ENCODE data around the gene ANAPC15. TPM values are rescaled to one million over a fixed set of nuclear protein-coding genes. Genes with fewer than 3 reads are reported as not detected.

ANAPC15 gene
- total and polyA plus RNA-seq, 2 donors (not counting 3 experiments of a cell fraction or from before 2014, with no cell fraction given): 67.0 to 70.5 TPM

DNA sequence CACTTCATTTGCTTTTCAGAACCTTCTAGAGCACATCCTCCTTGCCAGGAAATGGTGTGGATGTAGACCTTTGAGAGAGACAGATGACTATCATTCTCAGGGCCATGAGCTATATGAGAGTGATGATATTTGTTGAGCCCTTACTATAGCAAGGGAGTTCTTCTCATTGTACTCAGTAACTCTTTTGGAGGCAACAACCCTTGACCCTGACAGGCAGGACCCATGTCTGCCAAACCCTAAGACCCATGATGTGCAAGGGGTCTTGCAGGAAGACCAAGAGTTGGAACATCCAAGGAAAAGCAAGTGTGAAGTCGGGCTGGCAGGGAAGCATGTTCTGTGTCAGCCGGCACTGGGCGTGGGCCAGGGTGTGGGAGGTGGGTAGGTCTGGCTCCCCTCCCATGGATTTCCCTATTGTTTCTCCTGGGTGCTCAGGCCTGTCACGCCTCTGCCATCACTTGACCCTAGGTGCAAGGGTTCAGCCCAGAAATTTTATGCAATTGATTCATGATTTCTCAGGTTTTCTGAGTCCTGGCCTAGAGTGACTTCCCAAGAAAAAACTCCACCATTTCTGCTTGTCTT is 24.3 kb upstream of the ANAPC15 start:
- dilution Hi-C loops (cut with MboI; ENCODE audit: extremely low pct_ligation_motif_present, low sequenced_read_pairs): no loop called here
- ChIA-PET POLR2A (no interaction called here), CTCF (interaction anchor here (1.5 to 1.6 kb wide), 2 partner anchors 12 to 112 kb away, joined by 3 to 5 read pairs; no protein-coding TSS in a partner anchor)
- H2AFZ ChIP-seq (ENCODE audit: low read depth, low read length): no peak overlapping the region
- intact Hi-C loops (cut with micrococcal nuclease): no loop called here
- no peak overlapping the region for H3K27ac ChIP-seq (ENCODE audit: insufficient read depth, low read depth, low read length)
- H3K4me1 ChIP-seq (ENCODE audit: control insufficient read depth, extremely low read depth, insufficient read depth, low read length): no peaks in the 10 kb centered on the region
- no peaks in the 10 kb centered on the region for H4K20me1 ChIP-seq (replicated peaks; ENCODE audit: control insufficient read depth, extremely low read depth, insufficient read depth, low read length)
- H3K36me3 ChIP-seq (ENCODE audit: control insufficient read depth in 2 of 2, extremely low read depth in 1 of 2, insufficient read depth in 2 of 2, low read length in 2 of 2): no peaks in the 10 kb centered on the region
- no peak for TF ChIP-seq FOS (IDR thresholded peaks at IDR 0.05; ENCODE audit: borderline replicate concordance, insufficient read depth, low read length)
- TF ChIP-seq, protein P1, sequence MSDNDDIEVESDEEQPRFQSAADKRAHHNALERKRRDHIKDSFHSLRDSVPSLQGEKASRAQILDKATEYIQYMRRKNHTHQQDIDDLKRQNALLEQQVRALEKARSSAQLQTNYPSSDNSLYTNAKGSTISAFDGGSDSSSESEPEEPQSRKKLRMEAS (IDR thresholded peaks at IDR 0.05; ENCODE audit: insufficient read depth, insufficient read length): no peak
- H3K9me3 ChIP-seq (replicated peaks; ENCODE audit: control insufficient read depth, insufficient read depth, low read length): no peaks in the 10 kb centered on the region
- H3K4me3 ChIP-seq (replicated peaks in 1 of 3; ENCODE audit: insufficient read depth in 1 of 3, low read depth in 1 of 3, low read length in 3 of 3): no peak overlapping the region
- no peaks in the 10 kb centered on the region for H3K79me2 ChIP-seq (ENCODE audit: control insufficient read depth, insufficient read depth, low read length)
- H3K4me2 ChIP-seq (ENCODE audit: insufficient read depth, low read length): no peak overlapping the region
- H3K9ac ChIP-seq (replicated peaks; ENCODE audit: extremely low read depth, insufficient read depth, low read length): no peak overlapping the region
- DNase-seq (ENCODE audit: low read depth, low spot score): no peak
- H3K27me3 ChIP-seq (ENCODE audit: control insufficient read depth in 2 of 2, insufficient read depth in 2 of 2, low read length in 2 of 2): peaks cover 5 to 12% of the 10 kb centered on the region in 2 experiments
- H3K9me1 ChIP-seq (replicated peaks; ENCODE audit: control insufficient read depth, extremely low read depth, insufficient read depth, low read length): no peaks in the 10 kb centered on the region
- FAIRE-seq: no peak
- no TSS peak for BruUV-seq (replicated peaks)

DNA sequence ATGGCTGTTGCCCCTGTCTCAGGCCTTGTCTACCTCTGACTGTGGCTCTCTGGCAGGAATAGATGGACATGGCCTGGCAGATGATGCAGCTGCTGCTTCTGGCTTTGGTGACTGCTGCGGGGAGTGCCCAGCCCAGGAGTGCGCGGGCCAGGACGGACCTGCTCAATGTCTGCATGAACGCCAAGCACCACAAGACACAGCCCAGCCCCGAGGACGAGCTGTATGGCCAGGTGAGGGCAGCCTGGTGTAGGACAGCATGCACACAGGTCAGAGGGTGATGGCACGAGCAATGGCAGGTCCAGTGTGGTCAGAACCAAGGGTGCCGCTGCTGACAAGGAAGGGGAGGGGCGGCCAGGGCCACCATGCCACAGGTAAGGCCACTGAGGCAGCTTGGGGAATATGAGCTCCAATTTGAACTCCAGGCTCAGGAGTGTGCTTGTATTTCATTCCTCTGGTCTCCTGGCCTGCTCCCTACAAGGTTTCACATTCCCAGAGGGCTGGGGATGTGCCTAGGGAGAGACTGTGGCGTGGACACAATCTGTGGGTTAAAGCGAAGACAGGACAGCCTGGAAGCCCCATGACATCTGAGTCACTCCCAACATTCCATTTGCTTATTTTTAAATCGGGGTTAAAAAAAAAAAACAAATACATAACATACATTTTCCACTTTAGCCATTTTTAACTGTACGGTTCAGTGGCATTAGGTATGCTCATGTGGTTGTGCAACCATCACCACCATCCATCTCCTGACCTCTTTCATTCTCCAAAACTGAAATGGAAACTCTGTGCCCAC is 23.6 kb upstream of the ANAPC15 start:
- H2AFZ ChIP-seq (ENCODE audit: low read depth, low read length): no peak overlapping the region
- no peaks in the 10 kb centered on the region for H3K36me3 ChIP-seq (ENCODE audit: control insufficient read depth in 2 of 2, extremely low read depth in 1 of 2, insufficient read depth in 2 of 2, low read length in 2 of 2)
- H3K79me2 ChIP-seq (ENCODE audit: control insufficient read depth, insufficient read depth, low read length): no peaks in the 10 kb centered on the region
- POLR2A ChIA-PET: no interaction called here
- no TSS peak for BruUV-seq (replicated peaks)
- FAIRE-seq (no peak), DNase-seq (ENCODE audit: low read depth, low spot score) (no peak)
- TF ChIP-seq, protein P1 (IDR thresholded peaks at IDR 0.05; ENCODE audit: insufficient read depth, insufficient read length): no peak
- TF ChIP-seq JUN (IDR thresholded peaks at IDR 0.05; ENCODE audit: borderline replicate concordance, insufficient read depth, insufficient read length, low read depth): no peak
- TF ChIP-seq, protein P2, sequence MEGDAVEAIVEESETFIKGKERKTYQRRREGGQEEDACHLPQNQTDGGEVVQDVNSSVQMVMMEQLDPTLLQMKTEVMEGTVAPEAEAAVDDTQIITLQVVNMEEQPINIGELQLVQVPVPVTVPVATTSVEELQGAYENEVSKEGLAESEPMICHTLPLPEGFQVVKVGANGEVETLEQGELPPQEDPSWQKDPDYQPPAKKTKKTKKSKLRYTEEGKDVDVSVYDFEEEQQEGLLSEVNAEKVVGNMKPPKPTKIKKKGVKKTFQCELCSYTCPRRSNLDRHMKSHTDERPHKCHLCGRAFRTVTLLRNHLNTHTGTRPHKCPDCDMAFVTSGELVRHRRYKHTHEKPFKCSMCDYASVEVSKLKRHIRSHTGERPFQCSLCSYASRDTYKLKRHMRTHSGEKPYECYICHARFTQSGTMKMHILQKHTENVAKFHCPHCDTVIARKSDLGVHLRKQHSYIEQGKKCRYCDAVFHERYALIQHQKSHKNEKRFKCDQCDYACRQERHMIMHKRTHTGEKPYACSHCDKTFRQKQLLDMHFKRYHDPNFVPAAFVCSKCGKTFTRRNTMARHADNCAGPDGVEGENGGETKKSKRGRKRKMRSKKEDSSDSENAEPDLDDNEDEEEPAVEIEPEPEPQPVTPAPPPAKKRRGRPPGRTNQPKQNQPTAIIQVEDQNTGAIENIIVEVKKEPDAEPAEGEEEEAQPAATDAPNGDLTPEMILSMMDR (IDR thresholded peaks at IDR 0.05; ENCODE audit: extremely low read depth in 1 of 2, insufficient read depth in 1 of 2, low read depth in 1 of 2, low read length in 2 of 2): no peak
- no peak for TF ChIP-seq POLR2A (IDR thresholded peaks at IDR 0.05; ENCODE audit: low read depth, low read length)
- no peak for TF ChIP-seq EZH2 (IDR thresholded peaks at IDR 0.05; ENCODE audit: borderline replicate concordance, low read depth, low read length, severe bottlenecking)
- no peak for TF ChIP-seq POLR2AphosphoS5 (IDR thresholded peaks at IDR 0.05; ENCODE audit: insufficient read depth, low read depth, low read length)
- no peaks in the 10 kb centered on the region for H3K4me1 ChIP-seq (ENCODE audit: control insufficient read depth, extremely low read depth, insufficient read depth, low read length)
- H3K4me3 ChIP-seq (replicated peaks in 1 of 3; ENCODE audit: insufficient read depth in 1 of 3, low read depth in 1 of 3, low read length in 3 of 3): no peak overlapping the region
- H3K9me3 ChIP-seq (replicated peaks; ENCODE audit: control insufficient read depth, insufficient read depth, low read length): no peaks in the 10 kb centered on the region
- no peaks in the 10 kb centered on the region for H3K9me1 ChIP-seq (replicated peaks; ENCODE audit: control insufficient read depth, extremely low read depth, insufficient read depth, low read length)
- dilution Hi-C loops (cut with MboI; ENCODE audit: extremely low pct_ligation_motif_present, low sequenced_read_pairs) (no loop called here), intact Hi-C loops (cut with micrococcal nuclease) (no loop called here)
- no peak overlapping the region for H3K4me2 ChIP-seq (ENCODE audit: insufficient read depth, low read length)
- H3K9ac ChIP-seq (replicated peaks; ENCODE audit: extremely low read depth, insufficient read depth, low read length): no peak overlapping the region
- H4K20me1 ChIP-seq (replicated peaks; ENCODE audit: control insufficient read depth, extremely low read depth, insufficient read depth, low read length): no peaks in the 10 kb centered on the region
- no peak overlapping the region for H3K27ac ChIP-seq (ENCODE audit: insufficient read depth, low read depth, low read length)
- peaks cover 6% of the 10 kb centered on the region in 2 experiments for H3K27me3 ChIP-seq (ENCODE audit: control insufficient read depth in 2 of 2, insufficient read depth in 2 of 2, low read length in 2 of 2)
- CTCF ChIA-PET: interaction anchor here (1.4 to 1.6 kb wide), 3 partner anchors 8 to 111 kb away, joined by 3 to 11 read pairs (median 5); no protein-coding TSS in a partner anchor

All from endothelial cell of umbilical vein (primary cell).